ENCODE measurements around the gene POLD2. TPM values are rescaled to one million over a fixed set of nuclear protein-coding genes. Genes with fewer than 3 reads are reported as not detected.

POLD2 gene
- total RNA-seq, 1 donor from 2014 or later = 232 TPM

- Histone ChIP-seq H3K4me3 (peak overlapping the region; percentile 78), H3K9me3 (ENCODE audit: low read depth) (no peaks in the 10 kb centered on the region), H3K79me2 (ENCODE audit: low read depth) (peaks cover 7% of the 10 kb centered on the region)
Observed at GRCh38 chr7:44081266-44081748, 42.0 kb downstream of the POLD2 start.

GRCh38 chr7:44080686-44081265, 42.6 kb downstream of the POLD2 start:
- Mint-ChIP-seq H3K9me3 (no peaks in the 10 kb centered on the region), H3K4me1 (peaks cover 7% of the 10 kb centered on the region), H3K4me3 (peak overlapping the region; percentile 92), H3K27me3 (ENCODE audit: insufficient read depth, low read depth) (peaks cover 2% of the 10 kb centered on the region), H3K36me3 (peaks cover 7% of the 10 kb centered on the region), H3K27ac (no peak overlapping the region)
- Histone ChIP-seq H3K9me3 (ENCODE audit: low read depth) (no peaks in the 10 kb centered on the region), H3K27ac (no peak overlapping the region), H3F3A (ENCODE audit: low read depth) (peaks cover 7% of the 10 kb centered on the region), H3K4me2 (peak overlapping the region; percentile 93), H3K4me1 (no peaks in the 10 kb centered on the region), H3K9ac (no peak overlapping the region), H2AFZ (replicated peaks) (no peak overlapping the region), H4K20me1 (ENCODE audit: low read depth) (no peaks in the 10 kb centered on the region), H3K79me2 (ENCODE audit: low read depth) (peaks cover 7% of the 10 kb centered on the region), H3K27me3 (peaks cover 18% of the 10 kb centered on the region), H3K36me3 (no peaks in the 10 kb centered on the region), H3K4me3 (no peak overlapping the region)
- TF ChIP-seq EZH2phosphoT487 (IDR thresholded peaks at IDR 0.05) (no peak), EZH2 (IDR thresholded peaks at IDR 0.05) (no peak), CTCF (IDR thresholded peaks at IDR 0.05) (no peak)
- no peak for DNase-seq (ENCODE audit: low spot score)

More at GRCh38 chr7:44081266-44081748, 42.0 kb downstream of the POLD2 start:
- peaks cover 7% of the 10 kb centered on the region for H3K36me3 Mint-ChIP-seq
- Histone ChIP-seq H3K4me2 (peak overlapping the region; percentile 93), H4K20me1 (ENCODE audit: low read depth) (no peaks in the 10 kb centered on the region), H3K36me3 (no peaks in the 10 kb centered on the region), H3K4me1 (no peaks in the 10 kb centered on the region), H3K27ac (no peak overlapping the region), H2AFZ (replicated peaks) (no peak overlapping the region), H3K9ac (no peak overlapping the region), H3F3A (ENCODE audit: low read depth) (peaks cover 7% of the 10 kb centered on the region), H3K27me3 (peaks cover 18% of the 10 kb centered on the region)
- H3K9me3 Mint-ChIP-seq = no peaks in the 10 kb centered on the region
- no peak overlapping the region for H3K27ac Mint-ChIP-seq
- peaks cover 2% of the 10 kb centered on the region for H3K27me3 Mint-ChIP-seq (ENCODE audit: insufficient read depth, low read depth)
- peaks cover 7% of the 10 kb centered on the region for H3K4me1 Mint-ChIP-seq
- TF ChIP-seq CTCF (IDR thresholded peaks at IDR 0.05) (no peak), EZH2phosphoT487 (IDR thresholded peaks at IDR 0.05) (no peak), EZH2 (IDR thresholded peaks at IDR 0.05) (no peak)
- DNase-seq (ENCODE audit: low spot score) = no peak
- H3K4me3 Mint-ChIP-seq = peak overlapping the region; percentile 92

GRCh38 chr7:44080118-44080517, 43.2 kb downstream of the POLD2 start:
- H3K36me3 Mint-ChIP-seq = peaks cover 7% of the 10 kb centered on the region
- no peaks in the 10 kb centered on the region for H3K9me3 Mint-ChIP-seq
- no peak for DNase-seq (ENCODE audit: low spot score)
- H3K9ac ChIP-seq = no peak overlapping the region
- no peak overlapping the region for H2AFZ ChIP-seq (replicated peaks)
- H3K4me3 Mint-ChIP-seq = no peak overlapping the region
- peaks cover 2% of the 10 kb centered on the region for H3K27me3 Mint-ChIP-seq (ENCODE audit: insufficient read depth, low read depth)
- H3K36me3 ChIP-seq = no peaks in the 10 kb centered on the region
- no peak overlapping the region for H3K4me3 ChIP-seq
- H3K4me1 ChIP-seq = no peaks in the 10 kb centered on the region
- H3K27me3 ChIP-seq = peaks cover 18% of the 10 kb centered on the region
- TF ChIP-seq EZH2 (IDR thresholded peaks at IDR 0.05) (no peak), EZH2phosphoT487 (IDR thresholded peaks at IDR 0.05) (no peak), CTCF (IDR thresholded peaks at IDR 0.05) (no peak)
- H3K27ac Mint-ChIP-seq = no peak overlapping the region
- peaks cover 7% of the 10 kb centered on the region for H3K79me2 ChIP-seq (ENCODE audit: low read depth)
- H4K20me1 ChIP-seq (ENCODE audit: low read depth) = no peaks in the 10 kb centered on the region
- no peak overlapping the region for H3K27ac ChIP-seq
- H3K9me3 ChIP-seq (ENCODE audit: low read depth) = no peaks in the 10 kb centered on the region
- peaks cover 7% of the 10 kb centered on the region for H3K4me1 Mint-ChIP-seq
- no peak overlapping the region for H3K4me2 ChIP-seq
- H3F3A ChIP-seq (ENCODE audit: low read depth) = peaks cover 7% of the 10 kb centered on the region

Data from neural progenitor cell (in vitro differentiated cells).